ENCODE data around the gene RANBP6. TPM values are rescaled to one million over a fixed set of nuclear protein-coding genes. Genes with fewer than 3 reads are reported as not detected.

RANBP6 gene
- total RNA-seq, 2 experiments from 2014 or later, result 36.7 to 40.6 TPM

- intact Hi-C loops (cut with DNase I, micrococcal nuclease), result loop anchor here in 1 of 2 experiments (5.0 kb wide), 3 partner anchors 34 to 256 kb away; partner anchors contain the start of gene RANBP6
- peaks cover 10% of the 10 kb centered on the region for H3K4me1 ChIP-seq (ENCODE audit: insufficient read depth, low read length)
- ChIA-PET POLR2A (no interaction called here), CTCF (no interaction called here)
- peaks cover 15% of the 10 kb centered on the region for H3K27me3 Mint-ChIP-seq
- peaks cover 8% of the 10 kb centered on the region for H3K4me1 Mint-ChIP-seq (ENCODE audit: low read depth)
- no peak overlapping the region for H3K4me3 Mint-ChIP-seq
- no peaks in the 10 kb centered on the region for H3K36me3 Mint-ChIP-seq (ENCODE audit: low read depth)
- no peak overlapping the region for H3K27ac ChIP-seq (ENCODE audit: low read depth in 1 of 2, low read length in 2 of 2)
- no peaks in the 10 kb centered on the region for H3K27me3 ChIP-seq (ENCODE audit: control insufficient read depth in 1 of 2, insufficient read depth in 2 of 2, low read length in 2 of 2)
- H3K27ac Mint-ChIP-seq, result no peak overlapping the region
- ATAC-seq (ENCODE audit: poor library complexity) (no peak), DNase-seq (no peak)
- H3K4me3 ChIP-seq (ENCODE audit: low read length), result no peak overlapping the region
- TF ChIP-seq CTCF (IDR thresholded peaks at IDR 0.05), result no peak
- H3K36me3 ChIP-seq (ENCODE audit: insufficient read depth, low read length), result no peaks in the 10 kb centered on the region
- no peaks in the 10 kb centered on the region for H3K9me3 Mint-ChIP-seq
- H3K9me3 ChIP-seq (ENCODE audit: control insufficient read depth in 1 of 2, insufficient read depth in 1 of 2, low read length in 2 of 2), result no peaks in the 10 kb centered on the region
These were observed 36.1 kb upstream of the RANBP6 start for GRCh38 chr9:6051511-6051950.

GRCh38 chr9:6049798-6050197 is 34.4 kb upstream of the RANBP6 start:
- no peaks in the 10 kb centered on the region for H3K36me3 Mint-ChIP-seq (ENCODE audit: low read depth)
- peaks cover 4% of the 10 kb centered on the region for H3K4me1 Mint-ChIP-seq (ENCODE audit: low read depth)
- ATAC-seq (ENCODE audit: poor library complexity) (peak; percentile 69), DNase-seq (peak in 5 of 14 experiments; percentile 15 to 49 (median 35))
- no peak overlapping the region for H3K27ac ChIP-seq (ENCODE audit: low read depth in 1 of 2, low read length in 2 of 2)
- H3K36me3 ChIP-seq (ENCODE audit: insufficient read depth, low read length), result no peaks in the 10 kb centered on the region
- no peak for TF ChIP-seq CTCF (IDR thresholded peaks at IDR 0.05)
- no peak overlapping the region for H3K27ac Mint-ChIP-seq
- H3K9me3 ChIP-seq (ENCODE audit: control insufficient read depth in 1 of 2, insufficient read depth in 1 of 2, low read length in 2 of 2), result no peaks in the 10 kb centered on the region
- intact Hi-C loops (cut with DNase I, micrococcal nuclease), result loop anchor here in 1 of 2 experiments (5.0 kb wide), 3 partner anchors 32 to 258 kb away; partner anchors contain the start of gene RANBP6
- no peaks in the 10 kb centered on the region for H3K27me3 ChIP-seq (ENCODE audit: control insufficient read depth in 1 of 2, insufficient read depth in 2 of 2, low read length in 2 of 2)
- H3K4me3 Mint-ChIP-seq, result no peak overlapping the region
- no peak overlapping the region for H3K4me3 ChIP-seq (ENCODE audit: low read length)
- ChIA-PET CTCF (no interaction called here), POLR2A (no interaction called here)
- H3K9me3 Mint-ChIP-seq, result no peaks in the 10 kb centered on the region
- peaks cover 10% of the 10 kb centered on the region for H3K4me1 ChIP-seq (ENCODE audit: insufficient read depth, low read length)
- peaks cover 18% of the 10 kb centered on the region for H3K27me3 Mint-ChIP-seq

GRCh38 chr9:6048039-6048438 is 32.6 kb upstream of the RANBP6 start:
- H3K9me3 Mint-ChIP-seq, result no peaks in the 10 kb centered on the region
- peaks cover 5% of the 10 kb centered on the region for H3K4me1 ChIP-seq (ENCODE audit: insufficient read depth, low read length)
- no peak overlapping the region for H3K27ac ChIP-seq (ENCODE audit: low read depth in 1 of 2, low read length in 2 of 2)
- no peak overlapping the region for H3K4me3 ChIP-seq (ENCODE audit: low read length)
- peaks cover 4% of the 10 kb centered on the region for H3K4me1 Mint-ChIP-seq (ENCODE audit: low read depth)
- no peak for TF ChIP-seq CTCF (IDR thresholded peaks at IDR 0.05)
- H3K27me3 ChIP-seq (ENCODE audit: control insufficient read depth in 1 of 2, insufficient read depth in 2 of 2, low read length in 2 of 2), result no peaks in the 10 kb centered on the region
- peaks cover 18% of the 10 kb centered on the region for H3K27me3 Mint-ChIP-seq
- intact Hi-C loops (cut with DNase I, micrococcal nuclease), result no loop called here
- DNase-seq, result no peak
- ChIA-PET POLR2A (no interaction called here), CTCF (no interaction called here)
- no peaks in the 10 kb centered on the region for H3K9me3 ChIP-seq (ENCODE audit: control insufficient read depth in 1 of 2, insufficient read depth in 1 of 2, low read length in 2 of 2)
- no peak for ATAC-seq (ENCODE audit: poor library complexity)
- no peaks in the 10 kb centered on the region for H3K36me3 ChIP-seq (ENCODE audit: insufficient read depth, low read length)
- no peaks in the 10 kb centered on the region for H3K36me3 Mint-ChIP-seq (ENCODE audit: low read depth)
- H3K27ac Mint-ChIP-seq, result no peak overlapping the region
- H3K4me3 Mint-ChIP-seq, result no peak overlapping the region

All from CD4-positive, alpha-beta T cell (primary cell).